ENCODE measurements around the gene FBXO15.

FBXO15 gene

GRCh38 chr18:74153793-74154192, 6.2 kb upstream of the FBXO15 start:
- DNase-seq: no peak

GRCh38 chr18:74153377-74153776, 5.7 kb upstream of the FBXO15 start:
- no peak for DNase-seq

DNA sequence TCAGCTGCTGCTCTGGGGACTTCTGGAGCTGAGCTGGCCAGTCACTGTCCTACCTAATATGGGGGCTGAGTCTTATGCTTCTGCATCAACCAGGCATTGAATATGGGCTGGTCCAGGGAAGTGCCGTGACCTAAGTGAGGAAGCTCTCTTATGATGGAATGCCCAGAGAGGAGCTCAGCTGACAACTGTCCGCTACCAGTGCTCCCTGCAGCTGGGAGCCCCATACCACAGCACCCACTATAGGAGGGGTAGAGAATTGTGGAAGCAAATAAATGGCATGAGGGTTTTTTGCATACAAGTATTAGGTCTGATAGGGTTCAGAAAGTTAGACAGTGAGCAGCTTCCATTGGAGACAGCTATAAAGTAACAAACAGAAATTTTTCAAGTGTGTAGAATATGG, 5.2 kb upstream of the FBXO15 start:
- DNase-seq: peak; percentile 14 to 54 (median 39)

DNA sequence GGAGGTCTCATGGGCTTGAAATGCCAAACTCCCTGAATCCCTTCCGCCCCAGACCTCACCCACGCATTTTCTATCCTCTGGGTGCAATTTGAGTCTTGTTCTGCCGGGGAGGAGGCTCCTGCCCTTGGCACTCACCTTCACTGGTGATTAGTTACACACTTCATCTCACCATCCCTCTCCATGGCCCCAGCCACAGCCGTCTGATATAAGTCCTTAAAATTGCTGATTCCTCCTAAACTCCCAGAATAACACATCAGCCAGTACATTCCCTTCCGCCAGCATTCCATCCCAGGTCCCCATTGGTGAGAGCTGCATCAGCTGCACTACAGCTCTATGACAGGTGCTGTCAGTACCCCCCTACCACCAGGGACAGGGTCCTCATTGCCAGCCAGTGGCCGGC, 4.6 kb upstream of the FBXO15 start:
- DNase-seq: no peak

DNA sequence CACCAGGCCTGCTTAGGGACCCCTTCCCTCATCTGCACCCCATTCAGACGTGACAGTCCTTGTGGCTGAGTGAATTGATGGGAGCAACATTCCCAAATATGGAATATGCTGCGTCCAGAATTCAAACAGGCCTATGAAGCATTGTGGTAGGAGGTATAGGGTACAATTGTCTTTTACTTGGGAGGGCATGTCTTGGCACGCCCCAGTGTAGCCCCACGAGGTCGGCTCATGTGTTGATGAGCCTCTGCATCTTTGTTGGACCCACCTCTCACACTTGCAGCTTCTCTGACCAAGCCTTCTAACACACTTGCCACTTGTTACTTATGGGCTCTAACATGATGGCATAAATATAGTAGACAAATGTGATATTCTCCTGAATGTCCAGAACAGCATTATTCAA, 2.2 kb upstream of the FBXO15 start:
- no peak for DNase-seq

GRCh38 chr18:74148543-74149070, 973 bp upstream of the FBXO15 start:
- DNase-seq: peak in 1 of 4 experiments; percentile 11

DNA sequence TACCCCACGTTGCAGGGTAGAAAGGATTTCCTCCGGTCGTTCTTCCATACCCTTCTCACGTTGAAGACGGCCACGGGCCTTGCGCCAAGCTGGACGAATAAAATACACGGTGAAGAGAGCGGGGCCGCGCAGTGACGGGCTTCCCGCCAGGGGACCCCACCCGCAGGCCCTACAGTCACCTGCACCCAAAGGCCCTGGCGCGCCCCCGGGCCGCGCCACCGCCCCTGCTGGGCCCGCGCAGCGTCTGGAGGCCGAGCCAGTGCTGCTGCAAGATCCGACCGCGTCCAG, 199 bp downstream of the FBXO15 start:
- no peak for DNase-seq

- DNase-seq: no peak
Observed at GRCh38 chr18:74146756-74147155, 878 bp downstream of the FBXO15 start.

DNA sequence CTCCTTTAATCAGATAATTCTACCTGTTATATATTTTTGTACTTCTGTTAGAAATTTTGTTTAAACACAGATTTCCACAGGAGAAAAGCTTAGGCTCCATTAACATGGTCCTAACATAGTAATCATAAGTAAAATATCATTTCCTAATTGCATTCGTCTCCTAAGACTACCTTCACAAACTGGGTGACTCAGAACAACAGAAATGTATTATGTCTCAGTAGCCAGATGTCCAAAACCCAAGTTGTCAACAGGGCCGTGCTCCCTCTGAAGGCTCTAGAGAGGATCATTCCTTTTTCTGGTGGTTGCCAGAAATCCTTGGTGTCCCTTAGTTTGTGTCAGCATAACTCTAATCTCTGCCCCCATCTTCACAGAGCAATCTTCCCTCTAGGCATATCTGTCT, 5.4 kb downstream of the FBXO15 start:
- DNase-seq: no peak

GRCh38 chr18:74141667-74142066, 6.0 kb downstream of the FBXO15 start:
- no peak for DNase-seq

GRCh38 chr18:74140582-74140981, 7.1 kb downstream of the FBXO15 start:
- peak in 2 of 4 experiments; percentile 46 to 47 for DNase-seq

DNA sequence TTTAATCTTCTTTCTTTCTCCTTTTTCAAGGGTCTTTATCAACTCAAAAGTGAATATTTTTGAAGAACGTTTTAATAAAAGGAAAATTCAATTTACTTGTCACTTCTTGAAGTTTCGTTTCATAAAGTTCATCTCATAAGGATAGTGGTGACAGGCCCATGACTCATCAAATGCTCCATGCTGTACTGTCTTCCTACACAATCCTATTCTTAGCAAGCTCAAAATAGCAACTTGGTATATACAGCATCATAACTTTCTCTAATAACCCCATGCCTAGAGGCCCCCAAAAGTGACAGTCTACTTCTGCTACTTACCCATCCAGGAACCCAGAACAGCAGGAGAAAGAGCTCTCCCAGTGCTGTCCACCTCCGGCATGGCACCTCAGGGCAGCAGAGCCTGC, 7.7 kb downstream of the FBXO15 start:
- peak; percentile 54 to 88 (median 75) for DNase-seq

GRCh38 chr18:74139411-74139810, 8.2 kb downstream of the FBXO15 start:
- peak; percentile 52 to 79 (median 70) for DNase-seq

DNA sequence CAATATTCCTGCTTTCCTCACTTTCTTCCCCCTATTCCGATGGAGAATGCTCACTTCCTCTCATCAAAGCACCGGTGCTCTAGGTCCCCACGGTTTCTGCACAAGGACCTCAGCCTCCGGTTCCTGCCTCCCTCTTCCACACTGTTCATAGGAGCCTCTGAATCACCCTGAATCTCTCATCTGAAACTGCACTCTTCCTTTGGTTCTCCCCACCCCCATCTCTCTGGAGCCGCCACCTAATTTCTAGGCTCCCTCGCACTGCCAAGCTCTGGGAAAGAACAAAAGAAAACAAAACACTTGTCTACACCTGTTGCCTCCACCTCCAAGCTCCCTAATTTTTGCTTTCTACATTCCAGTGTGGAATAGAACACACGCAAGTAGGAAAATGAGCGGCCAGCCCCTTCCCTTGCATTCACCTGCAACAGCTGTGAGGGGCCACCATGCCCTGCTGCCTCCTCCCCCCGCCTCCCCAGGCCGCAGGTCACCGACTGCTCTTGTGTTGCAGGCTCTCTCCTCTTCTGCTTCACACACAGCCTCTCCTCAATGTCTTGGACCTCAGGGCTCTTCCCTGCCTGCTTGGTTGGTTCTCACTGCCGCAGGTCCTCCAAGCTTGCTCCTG, 9.6 kb downstream of the FBXO15 start:
- no peak for DNase-seq

DNA sequence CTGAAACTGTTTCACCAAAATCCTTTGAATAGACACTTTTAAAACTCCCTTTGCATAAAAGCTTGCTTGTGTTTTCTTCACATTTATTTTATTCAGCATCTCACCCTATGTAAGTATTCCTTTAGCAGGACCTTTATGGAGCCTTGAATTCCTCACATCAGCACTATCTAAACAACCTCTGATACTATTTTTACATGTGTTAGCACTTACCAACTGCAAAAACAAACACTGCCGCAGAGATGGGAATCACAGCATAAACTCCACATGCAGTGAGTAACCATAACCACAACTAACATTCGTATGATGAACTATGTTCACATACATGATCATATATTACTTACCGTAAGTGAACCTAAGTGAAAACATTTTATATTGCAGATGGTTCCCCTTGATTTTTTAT, 15.4 kb downstream of the FBXO15 start:
- DNase-seq: no peak

DNA sequence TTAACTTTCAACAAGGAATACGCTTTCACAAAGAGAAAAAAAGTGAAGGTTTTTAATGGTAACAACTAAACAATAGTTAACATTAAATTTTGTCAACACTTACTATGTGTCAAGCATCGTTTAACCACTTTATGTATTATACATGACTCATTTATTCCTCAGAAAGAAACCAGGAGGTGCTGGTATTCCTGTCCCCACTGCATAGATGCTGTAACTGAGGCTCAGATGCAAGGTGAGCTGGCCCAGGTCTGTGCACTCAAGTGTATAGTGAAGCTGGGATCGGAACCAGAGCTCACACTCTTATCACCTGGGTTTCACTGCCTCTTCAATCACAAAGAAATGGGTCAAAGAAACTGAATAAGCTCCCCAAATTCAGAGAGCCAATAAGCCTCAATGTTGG, 16.5 kb downstream of the FBXO15 start:
- no peak for DNase-seq

DNA sequence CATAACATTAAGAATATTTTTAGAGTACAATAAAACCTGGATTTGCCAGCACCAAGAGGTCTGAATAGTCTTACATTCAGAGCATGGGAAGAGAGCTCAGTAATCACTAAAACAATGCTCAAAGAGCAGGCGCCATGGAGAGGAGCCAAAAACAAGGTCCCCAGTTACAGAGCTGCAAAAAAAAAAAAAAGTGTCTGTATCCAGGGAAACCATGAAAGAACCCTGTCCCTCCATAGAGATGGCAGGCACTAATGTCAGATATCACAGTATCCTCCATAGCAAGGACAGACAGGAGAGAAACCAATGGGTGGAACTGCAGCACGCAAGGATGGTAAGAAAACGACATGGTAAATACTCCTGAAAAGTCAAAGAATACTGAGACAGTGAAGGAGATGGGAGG, 19.5 kb downstream of the FBXO15 start:
- no peak for DNase-seq

DNA sequence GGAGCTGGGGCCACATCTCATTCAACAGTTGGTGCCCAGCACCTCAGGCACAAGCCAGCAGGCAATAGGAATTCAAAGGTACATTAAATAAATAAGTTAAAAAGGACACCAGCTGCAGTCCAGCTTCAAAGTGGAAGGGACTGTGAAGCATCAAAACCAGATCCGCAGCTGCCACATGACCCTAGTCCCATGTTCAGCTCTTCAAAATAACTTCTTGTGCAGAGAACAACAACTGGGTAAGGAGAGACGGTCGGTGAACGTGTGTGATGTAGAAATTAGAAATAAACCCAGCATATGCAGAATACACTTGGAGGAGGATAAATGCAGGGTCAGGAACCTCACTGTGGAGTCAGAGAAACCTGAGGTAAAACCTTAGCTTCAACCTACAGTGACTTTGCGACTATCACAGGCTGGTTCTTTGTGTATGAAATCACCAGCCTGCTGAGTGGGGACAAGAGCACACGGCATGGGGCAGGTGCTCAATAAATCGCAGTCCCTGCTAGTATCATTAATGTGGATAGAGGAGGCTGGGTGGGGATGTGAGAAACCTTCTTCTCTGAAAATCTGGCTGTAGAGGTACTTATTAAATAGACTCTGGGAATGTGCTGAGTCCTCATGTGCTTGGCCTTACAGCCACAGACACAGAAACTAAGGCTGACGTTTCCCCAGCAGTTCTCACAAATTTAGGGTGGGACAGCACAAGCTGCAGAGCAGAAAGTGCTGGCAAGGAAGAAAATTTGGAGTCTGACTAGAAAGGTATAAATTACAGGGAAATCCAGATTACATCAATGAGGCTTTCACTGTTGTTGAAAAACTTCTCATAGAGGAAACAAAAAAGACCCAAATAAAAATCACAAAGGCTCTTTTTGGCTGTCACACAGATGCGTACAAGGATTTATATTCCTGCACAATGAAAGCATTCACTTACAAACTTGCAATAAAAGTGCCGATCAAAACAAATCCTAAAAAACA, 20.7 kb downstream of the FBXO15 start:
- no peak for DNase-seq

DNA sequence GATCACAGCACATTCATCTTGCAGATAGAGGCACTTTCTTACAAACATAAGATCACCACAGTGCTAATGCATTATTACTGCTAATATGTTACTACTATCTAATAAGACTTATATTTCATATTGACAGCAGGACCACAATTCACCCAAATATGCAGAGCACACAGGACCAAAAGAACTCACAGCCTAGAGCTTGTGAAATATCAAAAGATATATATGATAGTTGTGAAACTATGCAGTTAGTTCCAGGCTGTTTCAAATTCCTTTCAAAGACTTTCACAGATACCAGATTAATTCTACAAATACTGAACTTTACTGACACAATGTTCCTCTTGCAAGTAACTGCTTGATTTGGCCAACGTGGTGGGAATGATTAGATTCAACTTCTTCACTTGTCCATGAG, 23.0 kb downstream of the FBXO15 start:
- no peak for DNase-seq

GRCh38 chr18:74123200-74123599, 24.4 kb downstream of the FBXO15 start:
- no peak for DNase-seq

DNA sequence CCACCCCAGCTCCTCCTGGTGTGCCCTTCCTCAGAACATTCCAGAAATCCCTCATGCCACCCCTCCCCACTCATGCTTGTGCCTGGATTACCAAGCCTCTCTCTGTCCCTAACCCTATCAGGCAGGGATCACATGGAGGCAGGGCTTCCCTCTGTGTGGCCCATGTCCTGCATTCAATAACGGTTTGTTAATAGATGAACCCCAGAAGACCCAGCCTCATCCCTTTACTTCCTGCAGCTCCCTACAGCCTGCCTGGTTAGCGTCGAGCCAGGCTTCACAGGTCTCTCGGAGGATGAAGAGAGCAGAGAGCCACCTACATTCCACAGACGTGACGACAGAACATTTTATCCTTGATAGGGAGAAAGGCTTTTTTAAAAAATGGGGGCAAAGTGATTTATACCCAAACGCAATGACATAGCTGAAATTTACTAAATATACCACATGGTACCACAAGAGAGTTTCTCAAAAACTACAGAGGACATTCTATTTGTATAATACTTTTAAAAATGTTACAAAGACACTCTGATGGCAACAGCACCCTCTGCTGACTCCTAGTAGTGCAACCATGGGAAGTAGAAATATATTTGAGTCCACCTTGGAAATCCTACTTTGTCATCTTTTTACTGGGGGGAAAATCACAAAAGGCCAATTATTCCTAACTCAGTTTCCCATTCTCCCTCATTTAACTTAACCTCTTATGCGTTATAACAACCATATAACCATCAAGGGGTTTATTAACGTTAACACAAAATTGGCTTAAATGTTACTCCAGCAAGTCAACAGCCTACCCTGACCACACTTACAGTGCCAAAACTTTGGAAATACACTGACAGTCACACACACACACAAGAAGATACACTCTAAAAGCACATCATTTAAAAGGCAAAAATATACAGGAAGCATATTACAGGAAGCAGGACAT, 30.7 kb downstream of the FBXO15 start:
- DNase-seq: peak; percentile 56 to 64 (median 57)

DNA sequence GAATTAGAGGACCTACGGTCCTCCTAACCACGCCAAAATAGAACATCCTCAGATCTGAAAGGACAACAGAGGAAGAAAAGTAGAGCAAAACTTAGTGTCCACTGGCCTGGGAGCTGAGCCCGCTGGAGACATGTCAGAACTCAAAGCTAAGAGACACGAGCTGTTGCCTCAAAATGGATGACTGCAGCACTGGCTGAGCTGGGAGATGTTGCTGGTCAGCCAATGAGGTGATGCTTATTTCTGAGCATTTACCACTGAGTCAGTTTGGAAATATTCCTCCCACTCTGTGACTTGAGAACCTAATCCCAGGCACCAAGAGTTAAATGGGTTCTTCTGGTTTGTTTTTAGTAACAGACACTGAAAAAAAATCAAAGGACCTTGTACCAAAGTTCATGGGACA, 32.6 kb downstream of the FBXO15 start:
- DNase-seq: no peak

- no peak for DNase-seq
Observed at GRCh38 chr18:74114116-74114515, 33.5 kb downstream of the FBXO15 start.

All from suppressor macrophage (primary cell).